Fibroblast of mammary gland (primary cell): ENCODE data around the gene ZNF442.
A peak's percentile ranks its signal among the peaks of the same experiment; 100 is the strongest.
"Not testable (repeated sequence)": the region's sequence is repeated elsewhere in the genome, so short reads cannot be mapped to it uniquely, and the experiment has no call there.

Source experiments
- DNase-seq: peaks from one replicate; pipeline ENCODE4 v3.0.0-alpha.2; 2010; ENCODE audit warnings: low read depth
- H3K4me3 ChIP-seq: 2 replicates; pipeline ENCODE4 v1.5.1; 2011; ENCODE audit warnings: low read depth, mild to moderate bottlenecking, low read length, moderate library complexity; ENCODE audit not compliant: control insufficient read depth
- CTCF ChIP-seq: conservative IDR thresholded peaks from 2 replicates; pipeline ENCODE4 v1.5.1; 2011; ENCODE audit warnings: low read depth, low read length, inconsistent platforms; ENCODE audit not compliant: control insufficient read depth, insufficient read depth

Gene ZNF442

GRCh38 chr19:12365236-12366162 is at the start of gene ZNF442:
Gene ZNF442 (minus strand): TSS chr19:12365683. CDS start chr19:12363631, 2,052 bp downstream.
- peak; percentile 93 for DNase-seq
- peak; percentile 69 for TF ChIP-seq CTCF
- H3K4me3 ChIP-seq, result peak within 1 kb of the TSS; percentile 73

DNA sequence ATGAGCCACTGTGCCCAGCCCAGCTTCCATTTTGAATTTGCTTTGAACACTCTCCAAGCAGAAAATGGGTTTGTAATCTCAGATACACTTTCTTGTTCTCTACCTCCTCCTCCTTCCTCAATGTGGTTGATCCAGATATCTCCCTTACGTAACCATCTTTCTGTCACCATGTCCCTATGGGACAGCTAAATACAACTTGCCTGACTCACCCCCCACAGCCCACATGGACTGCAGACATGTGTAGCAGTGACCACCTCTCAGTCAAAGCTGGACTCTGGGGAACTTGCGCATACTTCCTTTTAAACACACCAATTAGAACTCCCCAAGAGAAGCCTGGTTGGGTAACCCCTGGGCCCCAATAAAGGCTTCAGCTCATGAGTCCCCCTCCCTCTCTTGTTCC is 46.4 kb upstream of the ZNF442 start:
- DNase-seq, result peak; percentile 2
- no peak overlapping the region for H3K4me3 ChIP-seq
- no peak for TF ChIP-seq CTCF

GRCh38 chr19:12400633-12401502 is 35.4 kb upstream of the ZNF442 start, which contains the start of gene ZNF799:
Gene ZNF799 (minus strand): TSS chr19:12401271. CDS start chr19:12401070, 201 bp downstream.
- no peak for TF ChIP-seq CTCF
- peak within 1 kb of the TSS; percentile 79 for H3K4me3 ChIP-seq
- DNase-seq, result peak; percentile 98

- H3K4me3 ChIP-seq, result peak overlapping the region; percentile 79
- peak; percentile 2 for DNase-seq
Observed at GRCh38 chr19:12399901-12400632, 34.6 kb upstream of the ZNF442 start.

DNA sequence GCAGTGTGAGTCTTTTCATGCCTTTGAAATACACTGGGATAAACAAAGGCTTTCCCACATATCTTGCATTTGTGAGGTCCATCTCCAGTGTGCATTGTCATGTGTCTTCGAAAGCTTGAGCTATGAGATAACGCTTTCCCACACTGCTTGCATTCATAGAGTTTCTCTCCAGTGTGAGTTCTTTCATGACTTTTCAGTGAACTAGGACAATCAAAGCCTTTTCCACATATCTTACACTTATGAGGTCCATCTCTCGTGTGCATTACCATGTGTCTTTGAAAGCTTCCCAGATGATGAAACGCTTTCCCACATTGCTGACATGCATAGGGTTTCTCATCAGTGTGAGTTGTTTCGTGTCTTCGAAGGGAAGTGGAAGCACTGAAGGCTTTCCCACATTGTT is 25.7 kb upstream of the ZNF442 start:
- DNase-seq, H3K4me3 ChIP-seq: not testable (repeated sequence)

- not testable (repeated sequence) for DNase-seq, H3K4me3 ChIP-seq
Observed at GRCh38 chr19:12386365-12386764, 20.9 kb upstream of the ZNF442 start.

GRCh38 chr19:12380444-12380737 is 14.9 kb upstream of the ZNF442 start:
- H3K4me3 ChIP-seq, result no peak overlapping the region
- no peak for TF ChIP-seq CTCF
- DNase-seq, result no peak

- TF ChIP-seq CTCF, result no peak
- DNase-seq, result no peak
Observed at GRCh38 chr19:12379732-12380443, 14.4 kb upstream of the ZNF442 start.

More at GRCh38 chr19:12379732-12380443, 14.4 kb upstream of the ZNF442 start:
- no peak overlapping the region for H3K4me3 ChIP-seq
